MCF 10A (cell line): ENCODE data around the gene GALNT13. TPM values are rescaled to one million over a fixed set of nuclear protein-coding genes. Genes with fewer than 3 reads are reported as not detected.

Experiments used
- BruUV-seq: library from RNA; stranded (reverse); fragments of 400-500 nt; replicated peaks from 2 replicates; lab custom pipeline; 2021; lab: Mats Ljungman, UMichigan
- CTCF ChIA-PET: fragments of 300-600 bp; sonication (Branson Sonifier 250); formaldehyde crosslinking; extraction: SDS; loops from one replicate; lab custom pipeline; 2021; ENCODE audit warnings: antibody characterized with exemption, inconsistent platforms; lab: Yijun Ruan, JAX
- POLR2A ChIA-PET: fragments of 300-600, 350-650 bp; sonication (Branson Sonifier 250); formaldehyde crosslinking; extraction: SDS; loops from one replicate; lab custom pipeline; 2020; ENCODE audit warnings: antibody characterized with exemption, inconsistent platforms; lab: Yijun Ruan, JAX
- DNase-seq: peaks from one replicate; pipeline ENCODE4 v3.0.0-alpha.2; 2018; ENCODE audit not compliant: unreplicated experiment
- H3K27ac Mint-ChIP-seq: one replicate; pipeline ENCODE4 v1.8.0; 2022; ENCODE audit warnings: mild to moderate bottlenecking, low read depth, mixed read lengths; ENCODE audit not compliant: unreplicated experiment
- H3K27me3 Mint-ChIP-seq: one replicate; pipeline ENCODE4 v1.8.0; 2022; ENCODE audit warnings: mixed read lengths; ENCODE audit not compliant: insufficient read depth, unreplicated experiment
- H3K36me3 Mint-ChIP-seq: one replicate; pipeline ENCODE4 v1.8.0; 2022; ENCODE audit warnings: mild to moderate bottlenecking, moderate library complexity, mixed read lengths; ENCODE audit not compliant: insufficient read depth, unreplicated experiment
- H3K4me1 Mint-ChIP-seq: one replicate; pipeline ENCODE4 v1.8.0; 2022; ENCODE audit warnings: mixed read lengths; ENCODE audit not compliant: insufficient read depth, unreplicated experiment
- H3K4me3 Mint-ChIP-seq: one replicate; pipeline ENCODE4 v1.8.0; 2022; ENCODE audit warnings: mild to moderate bottlenecking, moderate library complexity, mixed read lengths; ENCODE audit not compliant: unreplicated experiment
- H3K9me3 Mint-ChIP-seq: one replicate; pipeline ENCODE4 v1.8.0; 2022; ENCODE audit warnings: mixed read lengths; ENCODE audit not compliant: unreplicated experiment
- CTCF ChIP-seq: fragments of 200-600 bp; IDR thresholded peaks from one replicate; pipeline ENCODE4 v1.8.0; 2022; ENCODE audit warnings: antibody characterized with exemption, mild to moderate bottlenecking; ENCODE audit not compliant: unreplicated experiment
- intact Hi-C: fragments of 100-400 bp; cut with micrococcal nuclease; formaldehyde crosslinking; loops from 2 replicates; pipeline ENCODE4 v1.14.1; 2022
- total RNA-seq: library from RNA; stranded (reverse); gene quantifications from 2 replicates; pipeline ENCODE4 v1.2.3, GENCODE V29; 2022

Gene GALNT13
- total RNA-seq, 1 experiment from 2014 or later = 0.54 TPM

GRCh38 chr2:153940511-153940910, 68.8 kb downstream of the GALNT13 start:
- ChIA-PET POLR2A (no interaction called here), CTCF (no interaction called here)
- intact Hi-C loops = no loop called here
- H3K36me3 Mint-ChIP-seq = no peaks in the 10 kb centered on the region
- H3K4me3 Mint-ChIP-seq = no peak overlapping the region
- no TSS peak for BruUV-seq
- no peak for DNase-seq
- no peak for TF ChIP-seq CTCF
- H3K9me3 Mint-ChIP-seq = no peaks in the 10 kb centered on the region
- H3K27ac Mint-ChIP-seq = no peak overlapping the region
- H3K4me1 Mint-ChIP-seq = peaks cover 5% of the 10 kb centered on the region
- no peaks in the 10 kb centered on the region for H3K27me3 Mint-ChIP-seq

GRCh38 chr2:153944800-153945199, 73.1 kb downstream of the GALNT13 start:
- intact Hi-C loops = no loop called here
- CTCF ChIA-PET = no interaction called here

GRCh38 chr2:153946036-153946435, 74.3 kb downstream of the GALNT13 start:
- no TSS peak for BruUV-seq
- Mint-ChIP-seq H3K27ac (no peak overlapping the region), H3K4me1 (no peaks in the 10 kb centered on the region), H3K27me3 (no peaks in the 10 kb centered on the region), H3K36me3 (no peaks in the 10 kb centered on the region), H3K9me3 (no peaks in the 10 kb centered on the region), H3K4me3 (no peak overlapping the region)
- TF ChIP-seq CTCF = no peak
- POLR2A ChIA-PET = no interaction called here
- CTCF ChIA-PET = no interaction called here
- DNase-seq = no peak
- intact Hi-C loops = no loop called here

More at GRCh38 chr2:153944800-153945199, 73.1 kb downstream of the GALNT13 start:
- Mint-ChIP-seq H3K27ac (no peak overlapping the region), H3K4me1 (no peaks in the 10 kb centered on the region), H3K9me3 (no peaks in the 10 kb centered on the region), H3K36me3 (no peaks in the 10 kb centered on the region), H3K4me3 (no peak overlapping the region), H3K27me3 (no peaks in the 10 kb centered on the region)
- no peak for DNase-seq
- BruUV-seq = no TSS peak
- POLR2A ChIA-PET = no interaction called here
- no peak for TF ChIP-seq CTCF

DNA sequence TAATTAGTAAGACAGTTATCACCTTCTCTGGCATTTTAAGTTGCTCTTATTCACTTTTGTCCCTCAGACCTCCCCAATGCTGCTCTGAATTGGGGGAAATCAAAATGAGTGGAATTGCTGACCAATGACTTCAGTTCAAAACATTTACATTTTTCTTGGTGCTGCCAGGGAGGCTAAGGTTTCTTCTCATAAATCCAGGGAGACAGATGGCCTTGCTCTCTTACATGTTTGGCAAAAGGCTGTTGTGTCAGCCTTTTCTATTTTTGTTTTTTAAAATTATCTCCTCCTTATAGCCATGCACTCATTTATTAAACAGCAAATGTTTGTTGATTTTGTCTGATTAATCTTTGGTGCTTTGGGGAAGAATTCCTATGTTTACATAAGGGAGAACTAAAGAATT, 82.0 kb downstream of the GALNT13 start:
- H3K9me3 Mint-ChIP-seq = no peaks in the 10 kb centered on the region
- no peaks in the 10 kb centered on the region for H3K27me3 Mint-ChIP-seq
- ChIA-PET CTCF (no interaction called here), POLR2A (no interaction called here)
- no peak for DNase-seq
- no peaks in the 10 kb centered on the region for H3K4me1 Mint-ChIP-seq
- no peak overlapping the region for H3K4me3 Mint-ChIP-seq
- H3K27ac Mint-ChIP-seq = no peak overlapping the region
- peaks cover 6% of the 10 kb centered on the region for H3K36me3 Mint-ChIP-seq
- no TSS peak for BruUV-seq
- intact Hi-C loops = no loop called here
- TF ChIP-seq CTCF = no peak
